H1 (cell line): ENCODE data around the gene STXBP6. TPM values are rescaled to one million over a fixed set of nuclear protein-coding genes. Genes with fewer than 3 reads are reported as not detected.

Experiments
- EP300 ChIP-seq, 2 experiments: IDR thresholded peaks; 1 replicate in 1 of 2; 2 replicates in 1 of 2; pipeline ENCODE4 v1.6.1; 2011 to 2012; ENCODE audit warnings: low read depth in 2 of 2, low read length in 2 of 2, mild to moderate bottlenecking in 2 of 2, borderline replicate concordance in 1 of 2, inconsistent platforms in 1 of 2, moderate library complexity in 1 of 2
- RFX5 ChIP-seq: IDR thresholded peaks from 2 replicates; pipeline ENCODE4 v1.6.1; 2011; ENCODE audit warnings: low read depth, low read length, improper control_type of control experiment, borderline replicate concordance
- SRF ChIP-seq: IDR thresholded peaks from 2 replicates; pipeline ENCODE4 v1.6.1; 2011; ENCODE audit warnings: mild to moderate bottlenecking, low read depth, low read length, moderate library complexity
- TAF1 ChIP-seq: IDR thresholded peaks from 2 replicates; pipeline ENCODE4 v1.6.1; 2011; ENCODE audit warnings: mild to moderate bottlenecking, low read depth, low read length
- polyA plus RNA-seq, 7 experiments: library from polyadenylated mRNA; depleted of rRNA in 3 of 7; stranded (reverse) in 5 of 7; unstranded in 2 of 7; fragments of >200 nt in 5 of 7; fragments of 200-250 nt in 2 of 7; gene quantifications; 1 replicate in 5 of 7; 2 replicates in 1 of 7; 4 replicates in 1 of 7; pipeline versions ENCODE4 v1.2.1 to v1.2.3, GENCODE V29; 2011 to 2013; ENCODE audit warnings: missing spikeins in 2 of 7, mixed read lengths in 2 of 7
- total RNA-seq: library from RNA; stranded (reverse); fragmentation: NEBNext Ultra II Directional; extraction: Animal tissue kit (Norgen Biotek cat#: 25700); gene quantifications from 2 replicates; pipeline ENCODE4 v1.2.1, GENCODE V29; 2021

Gene STXBP6
- total and polyA plus RNA-seq, 2 of the 8 experiments (the other 6 are each of a cell fraction or from before 2014, with no cell fraction given) = 9.4 to 18.1 TPM

GRCh38 chr14:24814346-24814745 lies 235.6 kb downstream of the STXBP6 start (continued):
- TF ChIP-seq SRF = no peak
- TF ChIP-seq EP300 (IDR thresholded peaks at IDR 0.05; ENCODE audit: borderline replicate concordance in 1 of 2, low read depth in 2 of 2, low read length in 2 of 2) = no peak
- TF ChIP-seq TAF1 = no peak
- no peak for TF ChIP-seq RFX5
